Measurements from ENCODE around the gene CHD9.

The CHD9 gene

GRCh38 chr16:53090591-53091411, 36.0 kb downstream of the CHD9 start:
- H3K36me3 ChIP-seq (ENCODE audit: control insufficient read depth in 2 of 2, insufficient read depth in 1 of 2, low read length in 2 of 2) = no peaks in the 10 kb centered on the region
- POLR2A ChIA-PET = interaction anchor here (1.1 to 1.2 kb wide), 2 partner anchors 9 to 46 kb away, joined by 3 to 4 read pairs; no protein-coding TSS in a partner anchor
- no peak overlapping the region for H3K4me3 ChIP-seq (ENCODE audit: low read depth, low read length)
- CTCF ChIA-PET = interaction anchor here (0.5 kb wide), 1 partner anchor 1958 kb away, joined by 3 read pairs; no protein-coding TSS in a partner anchor
- TF ChIP-seq ZFHX2 (tag by site-specific recombination; conservative IDR thresholded peaks at IDR 0.05) = peak; percentile 88
- no peak for TF ChIP-seq ZNF362 (tag by site-specific recombination; IDR thresholded peaks at IDR 0.05)
- TF ChIP-seq ZNF768 (tag by site-specific recombination; IDR thresholded peaks at IDR 0.05) = no peak
- no peak for TF ChIP-seq HIC1 (tag by site-specific recombination; IDR thresholded peaks at IDR 0.05)
- no peak for TF ChIP-seq ZNF501 (tag by site-specific recombination; IDR thresholded peaks at IDR 0.05)
- no peak for TF ChIP-seq REPIN1 (tag by site-specific recombination; IDR thresholded peaks at IDR 0.05; ENCODE audit: low read depth)
- TF ChIP-seq EGR2 (tag by site-specific recombination; IDR thresholded peaks at IDR 0.05; ENCODE audit: low read depth) = peak; percentile 90
- TF ChIP-seq ZNF132 (tag by site-specific recombination; IDR thresholded peaks at IDR 0.05; ENCODE audit: borderline replicate concordance) = no peak
- TF ChIP-seq ZNF624 (tag by site-specific recombination; IDR thresholded peaks at IDR 0.05) = no peak
- TF ChIP-seq KLF8 (tag by site-specific recombination; IDR thresholded peaks at IDR 0.05) = no peak
- TF ChIP-seq ZNF341 (tag by site-specific recombination; IDR thresholded peaks at IDR 0.05; ENCODE audit: low read depth) = peak; percentile 39; the same call in 1 of the 2 replicates
- no peak for TF ChIP-seq ZNF837 (tag by site-specific recombination; IDR thresholded peaks at IDR 0.05)
- no peak for TF ChIP-seq ZNF280C (tag by site-specific recombination; IDR thresholded peaks at IDR 0.05)
- no peak for TF ChIP-seq ZNF302 (tag by site-specific recombination; IDR thresholded peaks at IDR 0.05; ENCODE audit: low read depth)
- TF ChIP-seq ZIC2 (tag by site-specific recombination; IDR thresholded peaks at IDR 0.05) = peak; percentile 95
- no peak for TF ChIP-seq AEBP2 (tag by site-specific recombination; IDR thresholded peaks at IDR 0.05; ENCODE audit: borderline replicate concordance)
- TF ChIP-seq ZNF658 (tag by site-specific recombination; IDR thresholded peaks at IDR 0.05) = no peak
- no peak for TF ChIP-seq BCL6B (tag by site-specific recombination; IDR thresholded peaks at IDR 0.05)
- peaks cover 17% of the 10 kb centered on the region for H3K4me1 ChIP-seq (ENCODE audit: control insufficient read depth, insufficient read depth, low read length)
- no peak overlapping the region for H3K27ac ChIP-seq (ENCODE audit: extremely low read depth, low read depth, low read length)
- no peaks in the 10 kb centered on the region for H3K9me3 ChIP-seq (ENCODE audit: control insufficient read depth, insufficient read depth, low read depth, low read length)

Measured in HEK293 (cell line).